Liver (tissue), 9 donors: Measurements from ENCODE around the gene PPFIA1. TPM values are rescaled to one million over a fixed set of nuclear protein-coding genes. Genes with fewer than 3 reads are reported as not detected.

ENCODE experiments used
- DNase-seq: peaks from one replicate; pipeline ENCODE4 v3.0.0-alpha.2; 2017; ENCODE audit warnings: low spot score
- H3K27ac ChIP-seq, 2 donors: one replicate each; pipeline ENCODE4 v1.7.0; 2013; ENCODE audit warnings: inconsistent platforms in 2 of 2, low read length in 2 of 2, control low read depth in 1 of 2, low read depth in 1 of 2, mild to moderate bottlenecking in 1 of 2
- H3K27me3 ChIP-seq, 4 donors: one replicate each; pipeline versions ENCODE4 v1.6.1 to v1.7.0; 2013; ENCODE audit warnings: low read length in 3 of 4, inconsistent platforms in 1 of 4, mild to moderate bottlenecking in 1 of 4, moderate library complexity in 1 of 4; ENCODE audit not compliant: control insufficient read depth in 4 of 4, insufficient read depth in 4 of 4
- H3K36me3 ChIP-seq, 4 donors: one replicate each; pipeline versions ENCODE4 v1.6.1 to v1.7.0; 2013; ENCODE audit warnings: low read length in 3 of 4, mild to moderate bottlenecking in 3 of 4, low read depth in 1 of 4, moderate library complexity in 1 of 4; ENCODE audit not compliant: control insufficient read depth in 4 of 4, insufficient read depth in 3 of 4
- H3K4me1 ChIP-seq, 4 donors: one replicate each; pipeline versions ENCODE4 v1.6.1 to v1.7.0; 2013; ENCODE audit warnings: low read length in 3 of 4, mild to moderate bottlenecking in 3 of 4, moderate library complexity in 1 of 4; ENCODE audit not compliant: control insufficient read depth in 4 of 4, insufficient read depth in 4 of 4
- H3K4me3 ChIP-seq, 3 donors: one replicate each; pipeline versions ENCODE4 v1.6.1 to v1.7.0; 2013; ENCODE audit warnings: low read length in 3 of 3, control low read depth in 1 of 3, low read depth in 1 of 3, mild to moderate bottlenecking in 1 of 3
- H3K9ac ChIP-seq, 2 donors: one replicate each; pipeline ENCODE4 v1.7.0; 2013; ENCODE audit warnings: low read length in 2 of 2, mild to moderate bottlenecking in 2 of 2, moderate library complexity in 2 of 2, control low read depth in 1 of 2, low read depth in 1 of 2
- H3K9me3 ChIP-seq, 4 donors: one replicate each; pipeline versions ENCODE4 v1.6.1 to v1.7.0; 2013; ENCODE audit warnings: low read length in 3 of 4; ENCODE audit not compliant: control insufficient read depth in 4 of 4
- ATF3 ChIP-seq: IDR thresholded peaks from 2 replicates; pipeline ENCODE4 v1.6.1; 2016; ENCODE audit warnings: antibody characterized with exemption
- CTCF ChIP-seq: fragments of 150-350 bp; IDR thresholded peaks from 2 replicates; pipeline ENCODE4 v1.5.1; 2017; ENCODE audit warnings: improper control_type of control experiment, low read depth, low read length; ENCODE audit not compliant: missing input control
- EGR1 ChIP-seq, 2 donors: IDR thresholded peaks; 2 replicates each; pipeline ENCODE4 v1.6.1; 2016 to 2018; ENCODE audit warnings: antibody characterized with exemption in 2 of 2, low read depth in 2 of 2
- FOXA1 ChIP-seq: IDR thresholded peaks from 2 replicates; pipeline ENCODE4 v1.6.1; 2016; ENCODE audit warnings: antibody characterized with exemption
- GABPA ChIP-seq, 2 donors: IDR thresholded peaks in 1 of 2; conservative IDR thresholded peaks in 1 of 2; 2 replicates each; pipeline ENCODE4 v1.6.1; 2016; ENCODE audit warnings: antibody characterized with exemption in 2 of 2, mild to moderate bottlenecking in 1 of 2, moderate library complexity in 1 of 2
- HNF4A ChIP-seq, 2 donors: conservative IDR thresholded peaks; 2 replicates each; pipeline ENCODE4 v1.6.1; 2016; ENCODE audit warnings: antibody characterized with exemption in 2 of 2, mild to moderate bottlenecking in 2 of 2
- JUND ChIP-seq, 2 donors: IDR thresholded peaks; 2 replicates each; pipeline ENCODE4 v1.6.1; 2016; ENCODE audit warnings: antibody characterized with exemption in 2 of 2
- MAX ChIP-seq: IDR thresholded peaks from 2 replicates; pipeline ENCODE4 v1.6.1; 2016; ENCODE audit warnings: antibody characterized with exemption
- NR2F2 ChIP-seq: IDR thresholded peaks from 2 replicates; pipeline ENCODE4 v1.6.1; 2016; ENCODE audit warnings: antibody characterized with exemption
- RAD21 ChIP-seq, 2 donors: IDR thresholded peaks; 2 replicates each; pipeline ENCODE4 v1.6.1; 2016; ENCODE audit warnings: antibody characterized with exemption in 2 of 2, mild to moderate bottlenecking in 2 of 2
- RXRA ChIP-seq, 2 donors: IDR thresholded peaks; 2 replicates each; pipeline ENCODE4 v1.6.1; 2017 to 2018; ENCODE audit warnings: antibody characterized with exemption in 2 of 2, mild to moderate bottlenecking in 1 of 2
- SP1 ChIP-seq: IDR thresholded peaks from 2 replicates; pipeline ENCODE4 v1.6.1; 2018; ENCODE audit warnings: antibody characterized with exemption, mild to moderate bottlenecking
- TAF1 ChIP-seq: conservative IDR thresholded peaks from 2 replicates; pipeline ENCODE4 v1.6.1; 2016; ENCODE audit warnings: antibody characterized with exemption, mild to moderate bottlenecking
- YY1 ChIP-seq: IDR thresholded peaks from 2 replicates; pipeline ENCODE4 v1.6.1; 2016; ENCODE audit warnings: antibody characterized with exemption, mild to moderate bottlenecking
- ZBTB33 ChIP-seq: IDR thresholded peaks from 2 replicates; pipeline ENCODE4 v1.6.1; 2016; ENCODE audit warnings: antibody characterized with exemption
- WGBS: extraction: QIAGEN DNeasy Blood & Tissue Kit; methylation state at CpG from one replicate; pipeline ENCODE4 v1.1.7; 2013; 5-methylcytosine and 5-hydroxymethylcytosine counted together
- polyA plus RNA-seq, 2 donors: library from polyadenylated mRNA; stranded (reverse) in 1 of 2; unstranded in 1 of 2; fragments of 200-250 nt in 1 of 2; fragments of >200 nt in 1 of 2; fragmentation: Nextera tagmentation in 1 of 2; extraction: Ambion mirVana in 1 of 2; gene quantifications; one replicate each; pipeline versions ENCODE4 v1.2.1 to v1.2.3, GENCODE V29; 2013 to 2015
- total RNA-seq, 2 donors: library from RNA; depleted of rRNA; stranded (reverse); fragments of >200 nt; gene quantifications; one replicate each; pipeline ENCODE4 v1.2.3, GENCODE V29; 2014
- donor health status: healthy.
- donor health status: healthy.
- donor health status: healthy.
- donor health status: healthy.
- donor health status: healthy.

PPFIA1 gene
- total and polyA plus RNA-seq, 4 donors: 9.9 to 39.6 (median 14.5) TPM

GRCh38 chr11:70302419-70302752 lies 31.9 kb downstream of the PPFIA1 start (continued):
- TF ChIP-seq YY1 (no peak), HNF4A (conservative IDR thresholded peaks at IDR 0.05) (no peak)

- H3K36me3 ChIP-seq: peaks cover 0 to 7% (median 3%) of the 10 kb centered on the region in 4 donors
- H3K4me1 ChIP-seq: peaks cover 0 to 1% (median 0%) of the 10 kb centered on the region in 4 donors
- TF ChIP-seq JUND (IDR thresholded peaks at IDR 0.05) (no peak), SP1 (no peak), GABPA (IDR thresholded peaks at IDR 0.05 in 1 of 2, conservative IDR thresholded peaks at IDR 0.05 in 1 of 2) (no peak), RAD21 (IDR thresholded peaks at IDR 0.05) (no peak), RXRA (IDR thresholded peaks at IDR 0.05) (no peak), TAF1 (no peak), MAX (no peak), YY1 (no peak)
- no peak for DNase-seq
- no peak overlapping the region for H3K27ac ChIP-seq
- no peaks in the 10 kb centered on the region for H3K9me3 ChIP-seq
- H3K27me3 ChIP-seq: no peaks in the 10 kb centered on the region
- no peak overlapping the region for H3K9ac ChIP-seq
- H3K4me3 ChIP-seq: no peak overlapping the region
- 88% methylated on average over 13 of the region's 13 CpGs for WGBS
Measured at GRCh38 chr11:70303070-70303469, 32.6 kb downstream of the PPFIA1 start.

GRCh38 chr11:70304208-70304603 lies 33.7 kb downstream of the PPFIA1 start:
- H3K36me3 ChIP-seq: peaks cover 0 to 5% (median 2%) of the 10 kb centered on the region in 4 donors
- H3K4me1 ChIP-seq: peaks cover 0 to 1% (median 0%) of the 10 kb centered on the region in 4 donors
- DNase-seq: no peak
- H3K27ac ChIP-seq: no peak overlapping the region
- H3K4me3 ChIP-seq: no peak overlapping the region
- H3K27me3 ChIP-seq: no peaks in the 10 kb centered on the region
- H3K9me3 ChIP-seq: no peaks in the 10 kb centered on the region
- WGBS: 97% methylated on average over 2 of the region's 2 CpGs
- H3K9ac ChIP-seq: no peak overlapping the region
- TF ChIP-seq RXRA (IDR thresholded peaks at IDR 0.05): no peak
- TF ChIP-seq MAX: no peak
- TF ChIP-seq EGR1 (IDR thresholded peaks at IDR 0.05; ENCODE audit: low read depth in 2 of 2): no peak
- no peak for TF ChIP-seq NR2F2
- TF ChIP-seq FOXA1: no peak
- no peak for TF ChIP-seq YY1
- TF ChIP-seq CTCF: no peak
- TF ChIP-seq ZBTB33: no peak
- no peak for TF ChIP-seq ATF3
- TF ChIP-seq HNF4A (conservative IDR thresholded peaks at IDR 0.05): no peak
